K562 (cell line): ENCODE data around the gene CLCNKB. TPM values are rescaled to one million over a fixed set of nuclear protein-coding genes. Genes with fewer than 3 reads are reported as not detected.

ENCODE experiments used
- ATAC-seq: fragments of 200-7000 bp; cut with Tn5 transposase; 3 replicates; pipeline ENCODE4 v1.9.1; 2020; ENCODE audit warnings: moderate library complexity
- BruUV-seq: library from RNA; stranded (reverse); fragments of 400-500 nt; replicated peaks from 2 replicates; lab custom pipeline; 2021; lab: Mats Ljungman, UMichigan
- CTCF ChIA-PET: fragments of 300-600 bp; formaldehyde crosslinking; extraction: SDS; loops from one replicate; lab custom pipeline; 2021; ENCODE audit warnings: low intra/inter-chr PET ratio; lab: Yijun Ruan, JAX
- POLR2A ChIA-PET: fragments of 300-600, 350-650 bp; sonication (Branson Sonifier 250); formaldehyde crosslinking; extraction: SDS; loops from one replicate; lab custom pipeline; 2021; ENCODE audit warnings: antibody characterized with exemption, inconsistent platforms; lab: Yijun Ruan, JAX
- DNase-seq, 4 experiments: peaks; one replicate each; pipeline versions ENCODE4 v3.0.0 to v3.0.0-alpha.2; 2011 to 2018; ENCODE audit warnings: low spot score in 3 of 4, mixed read lengths in 3 of 4; ENCODE audit errors: extremely low read depth in 1 of 4
- FAIRE-seq: peaks from 2 replicates; lab custom pipeline; 2011; peaks lifted over from hg19 to GRCh38; lab: Jason Lieb, UNC
- H2AFZ ChIP-seq: 2 replicates; pipeline ENCODE4 v1.6.0; 2011; ENCODE audit warnings: low read depth, low read length, control low read depth, inconsistent platforms
- H3K27ac ChIP-seq: fragments of 200-600 bp; 3 replicates; pipeline ENCODE4 v1.8.0; 2011; ENCODE audit warnings: low read depth, mild to moderate bottlenecking, control low read depth, inconsistent platforms, low read length, moderate library complexity, mixed read lengths; ENCODE audit errors: extremely low read depth
- H3K27me3 ChIP-seq, 2 experiments: fragments of 300-600 bp in 1 of 2; 2 replicates in 1 of 2; 3 replicates in 1 of 2; pipeline versions ENCODE4 v1.6.0 to v1.8.0; 2011; ENCODE audit warnings: inconsistent platforms in 2 of 2, low read length in 2 of 2, mild to moderate bottlenecking in 1 of 2, mixed read lengths in 1 of 2, moderate library complexity in 1 of 2; ENCODE audit not compliant: control insufficient read depth in 2 of 2, insufficient read depth in 2 of 2
- H3K36me3 ChIP-seq: fragments of 300-600 bp; 3 replicates; pipeline ENCODE4 v1.8.0; 2011; ENCODE audit warnings: mild to moderate bottlenecking, low read length, inconsistent platforms; ENCODE audit not compliant: control insufficient read depth, insufficient read depth
- H3K4me1 ChIP-seq, 2 experiments: fragments of 200-600 bp in 1 of 2; replicated peaks in 1 of 2; 2 replicates in 1 of 2; 3 replicates in 1 of 2; pipeline versions ENCODE4 v1.5.1 to v1.8.0; 2011; ENCODE audit warnings: inconsistent platforms in 2 of 2, low read length in 2 of 2, mild to moderate bottlenecking in 1 of 2, mixed read lengths in 1 of 2, moderate library complexity in 1 of 2; ENCODE audit not compliant: control insufficient read depth in 2 of 2, insufficient read depth in 2 of 2
- H3K4me2 ChIP-seq: 2 replicates; pipeline ENCODE4 v1.6.1; 2011; ENCODE audit warnings: low read length, control low read depth, inconsistent platforms, mixed read lengths; ENCODE audit not compliant: insufficient read depth
- H3K4me3 ChIP-seq: fragments of 200-600 bp; sonication (generic), shearing (Covaris generic); 2 replicates; pipeline ENCODE4 v1.5.1; 2016; ENCODE audit warnings: control low read depth, inconsistent platforms
- H3K79me2 ChIP-seq: fragments of 200-600 bp; 3 replicates; pipeline ENCODE4 v1.8.0; 2011; ENCODE audit warnings: low read length, inconsistent platforms; ENCODE audit not compliant: control insufficient read depth, insufficient read depth
- H3K9ac ChIP-seq, 2 experiments: 2 replicates each; pipeline versions ENCODE4 v1.6.0 to v1.6.1; 2011; ENCODE audit warnings: low read depth in 2 of 2, low read length in 2 of 2, control low read depth in 1 of 2, inconsistent platforms in 1 of 2, mild to moderate bottlenecking in 1 of 2, mixed read lengths in 1 of 2; ENCODE audit not compliant: insufficient read depth in 1 of 2
- H3K9me1 ChIP-seq: one replicate; pipeline ENCODE4 v1.6.0; 2011; ENCODE audit warnings: inconsistent platforms, mild to moderate bottlenecking, low read length, moderate library complexity; ENCODE audit not compliant: control insufficient read depth, insufficient read depth
- H3K9me3 ChIP-seq: replicated peaks from 2 replicates; pipeline ENCODE4 v1.5.1; 2011; ENCODE audit warnings: low read depth, low read length, inconsistent platforms; ENCODE audit not compliant: control insufficient read depth, insufficient read depth
- H4K20me1 ChIP-seq: replicated peaks from 2 replicates; pipeline ENCODE4 v1.6.1; 2011; ENCODE audit warnings: low read length, inconsistent platforms, mixed read lengths; ENCODE audit not compliant: control insufficient read depth, insufficient read depth
- ARNT ChIP-seq, 2 experiments: fragments of 450-650 bp; IDR thresholded peaks; 2 replicates each; pipeline ENCODE4 v1.6.1; 2016; ENCODE audit warnings: mild to moderate bottlenecking in 1 of 2
- BCOR ChIP-seq: fragments of 450-650 bp; IDR thresholded peaks from 2 replicates; pipeline ENCODE4 v1.6.1; 2016
- CHD4 ChIP-seq: fragments of 200-600 bp; sonication (generic); IDR thresholded peaks from 3 replicates; pipeline ENCODE4 v1.6.1; 2012; ENCODE audit warnings: low read depth, mild to moderate bottlenecking, mixed read lengths, low read length, inconsistent platforms; ENCODE audit not compliant: insufficient read depth, insufficient replicate concordance, poor library complexity, severe bottlenecking
- GTF2E2 ChIP-seq: fragments of 200-800 bp; sonication (Bioruptor generic); IDR thresholded peaks from 2 replicates; pipeline ENCODE4 v1.6.1; 2016; ENCODE audit warnings: missing genetic modification characterization, missing compliant biosample characterization
- HDAC2 ChIP-seq: fragments of 450-650 bp; IDR thresholded peaks from 2 replicates; pipeline ENCODE4 v1.6.1; 2016; ENCODE audit warnings: mild to moderate bottlenecking
- KDM1A ChIP-seq, 2 experiments: fragments of 450-650 bp; IDR thresholded peaks; 2 replicates each; pipeline ENCODE4 v1.6.1; 2016; ENCODE audit warnings: mild to moderate bottlenecking in 2 of 2
- POLR2B ChIP-seq: fragments of 450-650 bp; IDR thresholded peaks from 2 replicates; pipeline ENCODE4 v1.6.1; 2018; ENCODE audit warnings: low read depth; ENCODE audit not compliant: partially characterized antibody
- SMAD2 ChIP-seq: fragments of 150-350 bp; IDR thresholded peaks from 2 replicates; pipeline ENCODE4 v1.6.1; 2014; ENCODE audit warnings: low read depth, mild to moderate bottlenecking, low read length
- TSC22D4 ChIP-seq: fragments of 450-650 bp; IDR thresholded peaks from 2 replicates; pipeline ENCODE4 v1.6.1; 2016; ENCODE audit warnings: missing genetic modification characterization, missing biosample characterization, control low read depth
- ZNF134 ChIP-seq: fragments of 250-450 bp; sonication (Bioruptor Pico); conservative IDR thresholded peaks from 2 replicates; pipeline ENCODE4 v1.4.0; 2020
- ZSCAN32 ChIP-seq: fragments of 450-650 bp; formaldehyde crosslinking; IDR thresholded peaks from 2 replicates; pipeline ENCODE4 v1.4.0; 2020; ENCODE audit warnings: mild to moderate bottlenecking, moderate library complexity
- WGBS: fragments of 100-300 bp; shearing (Covaris generic); methylation state at CpG from one replicate; pipeline ENCODE4 v1.1.6; 2016; ENCODE audit warnings: low coverage, mixed read lengths; ENCODE audit not compliant: insufficient coverage; ENCODE audit errors: missing lambda C conversion rate; 5-methylcytosine and 5-hydroxymethylcytosine counted together
- in situ Hi-C: fragments of 300-500 bp; cut with MboI; formaldehyde crosslinking; loops from 4 replicates; pipeline ENCODE4 v1.15.0; 2018; ENCODE audit warnings: inconsistent platforms, mixed read lengths
- intact Hi-C: fragments of 100-400 bp; cut with micrococcal nuclease; formaldehyde crosslinking; loops from 2 replicates; pipeline ENCODE4 v1.14.2; 2022
- polyA plus RNA-seq, 8 experiments: library from polyadenylated mRNA; depleted of rRNA in 4 of 8; stranded (reverse) in 5 of 8; unstranded in 3 of 8; fragments of >200 nt; fragmentation: Nextera tagmentation in 2 of 8; fragmentation: Illumina TruSeq in 1 of 8; extraction: Ambion mirVana in 2 of 8; extraction: Trizol in 1 of 8; gene quantifications; 2 replicates each; pipeline versions ENCODE4 v1.2.1 to v1.2.3, GENCODE V29; 2011 to 2014; ENCODE audit warnings: inconsistent platforms in 1 of 8, missing spikeins in 1 of 8
- total RNA-seq, 7 experiments: library from RNA; depleted of rRNA in 6 of 7; stranded (reverse); fragments of >200 nt in 6 of 7; fragmentation: Illumina TruSeq in 2 of 7; extraction: Trizol in 2 of 7; gene quantifications; 2 replicates each; pipeline versions ENCODE4 v1.2.1 to v1.2.3, GENCODE V29; 2011 to 2021; ENCODE audit warnings: low replicate concordance in 1 of 7
- TF ChIP-seq, protein P1 (sequence below): fragments of 250-450 bp; sonication (Bioruptor Pico); IDR thresholded peaks from 2 replicates; pipeline ENCODE4 v1.5.0; 2020; ENCODE audit warnings: mild to moderate bottlenecking, borderline replicate concordance
- TF ChIP-seq, protein P2 (sequence below): fragments of 250-450 bp; sonication (Bioruptor Pico); IDR thresholded peaks from 2 replicates; pipeline ENCODE4 v1.4.0; 2020
- TF ChIP-seq, protein P3 (sequence below): fragments of 250-450 bp; sonication (Bioruptor Pico); IDR thresholded peaks from 2 replicates; pipeline ENCODE4 v1.5.0; 2021

Gene CLCNKB
- total and polyA plus RNA-seq, 9 of the 15 experiments (the other 6 are each of a cell fraction or from before 2014, with no cell fraction given) = 0.08 to 1.7 (median 0.64) TPM

DNA sequence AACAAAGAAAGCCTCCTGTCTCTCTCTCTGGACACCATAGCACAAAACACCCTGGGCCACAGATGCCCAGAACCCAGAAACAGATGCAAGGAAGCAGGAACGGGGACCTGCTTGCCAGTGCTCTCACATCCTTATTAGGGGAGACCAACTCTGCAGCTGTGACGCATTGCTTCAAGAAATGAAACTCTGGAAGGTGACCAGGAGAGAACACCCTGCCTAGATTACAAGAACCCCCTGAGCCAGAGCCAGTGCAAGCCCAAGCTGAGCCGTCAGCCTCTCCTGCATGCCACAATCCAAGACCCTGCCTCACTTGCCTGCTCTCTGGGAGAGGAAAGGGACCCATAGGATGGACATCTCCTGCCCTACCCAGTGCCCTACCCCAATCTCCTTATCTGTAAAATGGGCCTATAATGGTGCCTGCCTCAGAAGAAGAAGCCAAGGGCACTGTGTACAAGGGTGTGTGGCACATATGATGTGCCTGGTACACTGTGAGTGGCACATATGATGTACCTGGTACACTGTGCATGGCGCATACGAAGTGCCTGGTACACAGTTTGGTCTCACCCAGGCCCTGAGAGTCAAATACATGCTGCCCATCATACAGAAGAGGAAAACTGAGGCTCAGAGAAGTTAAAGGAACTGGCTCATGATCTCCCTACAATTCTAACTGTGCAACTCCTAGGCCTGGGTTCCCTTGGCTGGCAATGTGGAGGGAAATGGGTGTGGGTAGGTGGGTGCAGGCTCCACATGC, 46.7 kb downstream of the CLCNKB start:
- no peaks in the 10 kb centered on the region for H3K36me3 ChIP-seq
- H3K27ac ChIP-seq = no peak overlapping the region
- 23% methylated on average over 5 of the region's 5 CpGs for WGBS
- FAIRE-seq (no peak), ATAC-seq (no peak), DNase-seq (no peak)
- peaks cover 3 to 9% of the 10 kb centered on the region in 2 experiments; a peak in 3 of 5 replicates for H3K27me3 ChIP-seq
- no peak overlapping the region for H2AFZ ChIP-seq
- no peak overlapping the region for H3K4me2 ChIP-seq
- H3K9me3 ChIP-seq = no peaks in the 10 kb centered on the region
- ChIA-PET CTCF (no interaction called here), POLR2A (no interaction called here)
- intact Hi-C loops = no loop called here
- no peak overlapping the region for H3K9ac ChIP-seq
- in situ Hi-C loops = no loop called here
- BruUV-seq = no TSS peak
- H3K4me3 ChIP-seq = no peak overlapping the region
- peaks cover 10 to 40% of the 10 kb centered on the region in 2 experiments; a peak in 4 of 5 replicates for H3K4me1 ChIP-seq
- H3K79me2 ChIP-seq = no peaks in the 10 kb centered on the region
- no peaks in the 10 kb centered on the region for H4K20me1 ChIP-seq
- H3K9me1 ChIP-seq = no peaks in the 10 kb centered on the region
- TF ChIP-seq, protein P1, sequence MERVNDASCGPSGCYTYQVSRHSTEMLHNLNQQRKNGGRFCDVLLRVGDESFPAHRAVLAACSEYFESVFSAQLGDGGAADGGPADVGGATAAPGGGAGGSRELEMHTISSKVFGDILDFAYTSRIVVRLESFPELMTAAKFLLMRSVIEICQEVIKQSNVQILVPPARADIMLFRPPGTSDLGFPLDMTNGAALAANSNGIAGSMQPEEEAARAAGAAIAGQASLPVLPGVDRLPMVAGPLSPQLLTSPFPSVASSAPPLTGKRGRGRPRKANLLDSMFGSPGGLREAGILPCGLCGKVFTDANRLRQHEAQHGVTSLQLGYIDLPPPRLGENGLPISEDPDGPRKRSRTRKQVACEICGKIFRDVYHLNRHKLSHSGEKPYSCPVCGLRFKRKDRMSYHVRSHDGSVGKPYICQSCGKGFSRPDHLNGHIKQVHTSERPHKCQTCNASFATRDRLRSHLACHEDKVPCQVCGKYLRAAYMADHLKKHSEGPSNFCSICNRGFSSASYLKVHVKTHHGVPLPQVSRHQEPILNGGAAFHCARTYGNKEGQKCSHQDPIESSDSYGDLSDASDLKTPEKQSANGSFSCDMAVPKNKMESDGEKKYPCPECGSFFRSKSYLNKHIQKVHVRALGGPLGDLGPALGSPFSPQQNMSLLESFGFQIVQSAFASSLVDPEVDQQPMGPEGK (CRISPR knock-in tag) = no peak
- TF ChIP-seq GTF2E2 (tag) = no peak
- TF ChIP-seq, protein P2, sequence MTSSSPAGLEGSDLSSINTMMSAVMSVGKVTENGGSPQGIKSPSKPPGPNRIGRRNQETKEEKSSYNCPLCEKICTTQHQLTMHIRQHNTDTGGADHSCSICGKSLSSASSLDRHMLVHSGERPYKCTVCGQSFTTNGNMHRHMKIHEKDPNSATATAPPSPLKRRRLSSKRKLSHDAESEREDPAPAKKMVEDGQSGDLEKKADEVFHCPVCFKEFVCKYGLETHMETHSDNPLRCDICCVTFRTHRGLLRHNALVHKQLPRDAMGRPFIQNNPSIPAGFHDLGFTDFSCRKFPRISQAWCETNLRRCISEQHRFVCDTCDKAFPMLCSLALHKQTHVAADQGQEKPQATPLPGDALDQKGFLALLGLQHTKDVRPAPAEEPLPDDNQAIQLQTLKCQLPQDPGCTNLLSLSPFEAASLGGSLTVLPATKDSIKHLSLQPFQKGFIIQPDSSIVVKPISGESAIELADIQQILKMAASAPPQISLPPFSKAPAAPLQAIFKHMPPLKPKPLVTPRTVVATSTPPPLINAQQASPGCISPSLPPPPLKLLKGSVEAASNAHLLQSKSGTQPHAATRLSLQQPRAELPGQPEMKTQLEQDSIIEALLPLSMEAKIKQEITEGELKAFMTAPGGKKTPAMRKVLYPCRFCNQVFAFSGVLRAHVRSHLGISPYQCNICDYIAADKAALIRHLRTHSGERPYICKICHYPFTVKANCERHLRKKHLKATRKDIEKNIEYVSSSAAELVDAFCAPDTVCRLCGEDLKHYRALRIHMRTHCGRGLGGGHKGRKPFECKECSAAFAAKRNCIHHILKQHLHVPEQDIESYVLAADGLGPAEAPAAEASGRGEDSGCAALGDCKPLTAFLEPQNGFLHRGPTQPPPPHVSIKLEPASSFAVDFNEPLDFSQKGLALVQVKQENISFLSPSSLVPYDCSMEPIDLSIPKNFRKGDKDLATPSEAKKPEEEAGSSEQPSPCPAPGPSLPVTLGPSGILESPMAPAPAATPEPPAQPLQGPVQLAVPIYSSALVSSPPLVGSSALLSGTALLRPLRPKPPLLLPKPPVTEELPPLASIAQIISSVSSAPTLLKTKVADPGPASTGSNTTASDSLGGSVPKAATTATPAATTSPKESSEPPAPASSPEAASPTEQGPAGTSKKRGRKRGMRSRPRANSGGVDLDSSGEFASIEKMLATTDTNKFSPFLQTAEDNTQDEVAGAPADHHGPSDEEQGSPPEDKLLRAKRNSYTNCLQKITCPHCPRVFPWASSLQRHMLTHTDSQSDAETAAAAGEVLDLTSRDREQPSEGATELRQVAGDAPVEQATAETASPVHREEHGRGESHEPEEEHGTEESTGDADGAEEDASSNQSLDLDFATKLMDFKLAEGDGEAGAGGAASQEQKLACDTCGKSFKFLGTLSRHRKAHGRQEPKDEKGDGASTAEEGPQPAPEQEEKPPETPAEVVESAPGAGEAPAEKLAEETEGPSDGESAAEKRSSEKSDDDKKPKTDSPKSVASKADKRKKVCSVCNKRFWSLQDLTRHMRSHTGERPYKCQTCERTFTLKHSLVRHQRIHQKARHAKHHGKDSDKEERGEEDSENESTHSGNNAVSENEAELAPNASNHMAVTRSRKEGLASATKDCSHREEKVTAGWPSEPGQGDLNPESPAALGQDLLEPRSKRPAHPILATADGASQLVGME = no peak
- no peak for TF ChIP-seq SMAD2
- no peak for TF ChIP-seq ARNT (IDR thresholded peaks at IDR 0.05)
- TF ChIP-seq, protein P3, sequence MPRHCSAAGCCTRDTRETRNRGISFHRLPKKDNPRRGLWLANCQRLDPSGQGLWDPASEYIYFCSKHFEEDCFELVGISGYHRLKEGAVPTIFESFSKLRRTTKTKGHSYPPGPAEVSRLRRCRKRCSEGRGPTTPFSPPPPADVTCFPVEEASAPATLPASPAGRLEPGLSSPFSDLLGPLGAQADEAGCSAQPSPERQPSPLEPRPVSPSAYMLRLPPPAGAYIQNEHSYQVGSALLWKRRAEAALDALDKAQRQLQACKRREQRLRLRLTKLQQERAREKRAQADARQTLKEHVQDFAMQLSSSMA (CRISPR knock-in tag) = no peak
- TF ChIP-seq CHD4 = no peak
- TF ChIP-seq BCOR = peak; percentile 75
- 0 out of 2 replicates have a peak, but pooled peaks have one; percentile 30 for TF ChIP-seq HDAC2
- no peak for TF ChIP-seq TSC22D4 (tag)
- TF ChIP-seq KDM1A (IDR thresholded peaks at IDR 0.05) = peak; percentile 39 to 57; a peak in 2 of 4 replicates
- no peak for TF ChIP-seq ZSCAN32 (CRISPR knock-in tag)
- TF ChIP-seq POLR2B = no peak
- peak; percentile 72 for TF ChIP-seq ZNF134 (CRISPR knock-in tag)
